ENCODE results near the gene CDC7.
"Not testable (repeated sequence)": the region's sequence is repeated elsewhere in the genome, so short reads cannot be mapped to it uniquely, and the experiment has no call there.

Gene CDC7

GRCh38 chr1:91511386-91511785 lies 10.7 kb downstream of the CDC7 start:
- no peak for DNase-seq

- DNase-seq, result no peak
Measured at GRCh38 chr1:91513160-91513559, 12.5 kb downstream of the CDC7 start.

- DNase-seq, result no peak
Measured at GRCh38 chr1:91513706-91514105, 13.1 kb downstream of the CDC7 start.

GRCh38 chr1:91515994-91516393 lies 15.3 kb downstream of the CDC7 start:
- DNase-seq, result no peak

GRCh38 chr1:91516605-91517004 lies 16.0 kb downstream of the CDC7 start:
- not testable (repeated sequence) for DNase-seq

- DNase-seq, result not testable (repeated sequence)
Measured at GRCh38 chr1:91519167-91519566, 18.5 kb downstream of the CDC7 start.

- no peak for DNase-seq
Measured at GRCh38 chr1:91520942-91521507, 20.4 kb downstream of the CDC7 start.

- DNase-seq, result no peak
Measured at GRCh38 chr1:91523482-91523881, 22.8 kb downstream of the CDC7 start.

GRCh38 chr1:91526496-91526895 lies 25.8 kb downstream of the CDC7 start:
- DNase-seq, result no peak

GRCh38 chr1:91527266-91527765 lies 26.7 kb downstream of the CDC7 start:
- no peak for DNase-seq

GRCh38 chr1:91527781-91528180 lies 27.1 kb downstream of the CDC7 start:
- DNase-seq, result no peak

- no peak for DNase-seq
Measured at GRCh38 chr1:91529856-91530255, 29.2 kb downstream of the CDC7 start.

- no peak for DNase-seq
Measured at GRCh38 chr1:91533361-91534024, 32.8 kb downstream of the CDC7 start.

- DNase-seq, result no peak
Measured at GRCh38 chr1:91535441-91535840, 34.8 kb downstream of the CDC7 start.

- DNase-seq, result no peak
Measured at GRCh38 chr1:91537281-91537986, 36.8 kb downstream of the CDC7 start.

GRCh38 chr1:91537987-91538304 lies 37.3 kb downstream of the CDC7 start:
- DNase-seq, result no peak

- DNase-seq, result no peak
Measured at GRCh38 chr1:91540910-91541309, 40.3 kb downstream of the CDC7 start.

GRCh38 chr1:91541918-91542533 lies 41.4 kb downstream of the CDC7 start:
- DNase-seq, result no peak

GRCh38 chr1:91545506-91546300 lies 45.1 kb downstream of the CDC7 start:
- no peak for DNase-seq

- no peak for DNase-seq
Measured at GRCh38 chr1:91546301-91546581, 45.6 kb downstream of the CDC7 start.

GRCh38 chr1:91546876-91547275 lies 46.2 kb downstream of the CDC7 start:
- no peak for DNase-seq

- no peak for DNase-seq
Measured at GRCh38 chr1:91548376-91549040, 47.9 kb downstream of the CDC7 start.

Data from activated CD4-positive, alpha-beta T cell treated with anti-CD3 and anti-CD28 coated beads for 1 hour (primary cell).